HPDE6-E6E7 (cell line): ENCODE measurements around the gene DNHD1.

Source experiments
- DNase-seq: peaks from one replicate; pipeline ENCODE4 v3.0.0; 2011; ENCODE audit warnings: missing footprints; ENCODE audit errors: extremely low spot score

The DNHD1 gene

GRCh38 chr11:6497069-6497839, at the start of gene DNHD1:
TSS of gene DNHD1 (plus strand) at chr11:6497280. CDS start at chr11:6498216, 936 bp downstream.
- DNase-seq: no peak

GRCh38 chr11:6448574-6448973, 48.5 kb upstream of the DNHD1 start:
- DNase-seq: no peak

GRCh38 chr11:6452219-6452618, 44.9 kb upstream of the DNHD1 start:
- DNase-seq: no peak

- no peak for DNase-seq
These were observed 43.9 kb upstream of the DNHD1 start for GRCh38 chr11:6453152-6453551.

GRCh38 chr11:6455070-6455469, 42.0 kb upstream of the DNHD1 start:
- DNase-seq: no peak

- no peak for DNase-seq
These were observed 40.6 kb upstream of the DNHD1 start for GRCh38 chr11:6456361-6457073.

- DNase-seq: no peak
These were observed 39.3 kb upstream of the DNHD1 start for GRCh38 chr11:6457581-6458320.

- no peak for DNase-seq
These were observed 38.6 kb upstream of the DNHD1 start for GRCh38 chr11:6458352-6459098.

- DNase-seq: no peak
These were observed 38.0 kb upstream of the DNHD1 start for GRCh38 chr11:6459099-6459450.

GRCh38 chr11:6468712-6469495, 28.2 kb upstream of the DNHD1 start:
- no peak for DNase-seq

GRCh38 chr11:6469599-6469998, 27.5 kb upstream of the DNHD1 start:
- DNase-seq: no peak

GRCh38 chr11:6472934-6473333, 24.1 kb upstream of the DNHD1 start:
- no peak for DNase-seq

- peak; percentile 79 for DNase-seq
These were observed 23.3 kb upstream of the DNHD1 start, which contains the start of gene TRIM3 for GRCh38 chr11:6473451-6474412. TSS of gene TRIM3 (minus strand) at chr11:6473941. CDS start at chr11:6465695, 8,246 bp downstream.

GRCh38 chr11:6474413-6474792, 22.7 kb upstream of the DNHD1 start:
- no peak for DNase-seq

- no peak for DNase-seq
These were observed 22.1 kb upstream of the DNHD1 start for GRCh38 chr11:6474806-6475500.

GRCh38 chr11:6475936-6476335, 21.1 kb upstream of the DNHD1 start:
- DNase-seq: no peak

- no peak for DNase-seq
These were observed 20.5 kb upstream of the DNHD1 start for GRCh38 chr11:6476571-6476970.

GRCh38 chr11:6480299-6480914, 16.7 kb upstream of the DNHD1 start:
- no peak for DNase-seq
